ENCODE results near the gene S100A16.

- TF ChIP-seq POLR2A (IDR thresholded peaks at IDR 0.05) (no peak), POLR2AphosphoS5 (IDR thresholded peaks at IDR 0.05) (no peak)
- TF ChIP-seq, protein P1, sequence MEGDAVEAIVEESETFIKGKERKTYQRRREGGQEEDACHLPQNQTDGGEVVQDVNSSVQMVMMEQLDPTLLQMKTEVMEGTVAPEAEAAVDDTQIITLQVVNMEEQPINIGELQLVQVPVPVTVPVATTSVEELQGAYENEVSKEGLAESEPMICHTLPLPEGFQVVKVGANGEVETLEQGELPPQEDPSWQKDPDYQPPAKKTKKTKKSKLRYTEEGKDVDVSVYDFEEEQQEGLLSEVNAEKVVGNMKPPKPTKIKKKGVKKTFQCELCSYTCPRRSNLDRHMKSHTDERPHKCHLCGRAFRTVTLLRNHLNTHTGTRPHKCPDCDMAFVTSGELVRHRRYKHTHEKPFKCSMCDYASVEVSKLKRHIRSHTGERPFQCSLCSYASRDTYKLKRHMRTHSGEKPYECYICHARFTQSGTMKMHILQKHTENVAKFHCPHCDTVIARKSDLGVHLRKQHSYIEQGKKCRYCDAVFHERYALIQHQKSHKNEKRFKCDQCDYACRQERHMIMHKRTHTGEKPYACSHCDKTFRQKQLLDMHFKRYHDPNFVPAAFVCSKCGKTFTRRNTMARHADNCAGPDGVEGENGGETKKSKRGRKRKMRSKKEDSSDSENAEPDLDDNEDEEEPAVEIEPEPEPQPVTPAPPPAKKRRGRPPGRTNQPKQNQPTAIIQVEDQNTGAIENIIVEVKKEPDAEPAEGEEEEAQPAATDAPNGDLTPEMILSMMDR (IDR thresholded peaks at IDR 0.05) = no peak
Measured at GRCh38 chr1:153659175-153659534, 46.2 kb upstream of the S100A16 start.
